Measurements from ENCODE around the gene SERTAD1. TPM values are rescaled to one million over a fixed set of nuclear protein-coding genes. Genes with fewer than 3 reads are reported as not detected.
"Not testable (repeated sequence)": the region's sequence is repeated elsewhere in the genome, so short reads cannot be mapped to it uniquely, and the experiment has no call there.

The SERTAD1 gene
- total and polyA plus RNA-seq, 9 donors, result 2.3 to 15.2 (median 11.1) TPM

- H3K4me3 ChIP-seq, result peak overlapping the region; percentile 62
- H3K36me3 ChIP-seq, result no peaks in the 10 kb centered on the region
- H3K9me3 ChIP-seq, result no peaks in the 10 kb centered on the region
- H3K27ac ChIP-seq, result peak overlapping the region; percentile 79 to 95
- no peak for TF ChIP-seq EP300 (IDR thresholded peaks at IDR 0.05)
- TF ChIP-seq POLR2A (IDR thresholded peaks at IDR 0.05), result peak; percentile 52
- TF ChIP-seq, protein P1, sequence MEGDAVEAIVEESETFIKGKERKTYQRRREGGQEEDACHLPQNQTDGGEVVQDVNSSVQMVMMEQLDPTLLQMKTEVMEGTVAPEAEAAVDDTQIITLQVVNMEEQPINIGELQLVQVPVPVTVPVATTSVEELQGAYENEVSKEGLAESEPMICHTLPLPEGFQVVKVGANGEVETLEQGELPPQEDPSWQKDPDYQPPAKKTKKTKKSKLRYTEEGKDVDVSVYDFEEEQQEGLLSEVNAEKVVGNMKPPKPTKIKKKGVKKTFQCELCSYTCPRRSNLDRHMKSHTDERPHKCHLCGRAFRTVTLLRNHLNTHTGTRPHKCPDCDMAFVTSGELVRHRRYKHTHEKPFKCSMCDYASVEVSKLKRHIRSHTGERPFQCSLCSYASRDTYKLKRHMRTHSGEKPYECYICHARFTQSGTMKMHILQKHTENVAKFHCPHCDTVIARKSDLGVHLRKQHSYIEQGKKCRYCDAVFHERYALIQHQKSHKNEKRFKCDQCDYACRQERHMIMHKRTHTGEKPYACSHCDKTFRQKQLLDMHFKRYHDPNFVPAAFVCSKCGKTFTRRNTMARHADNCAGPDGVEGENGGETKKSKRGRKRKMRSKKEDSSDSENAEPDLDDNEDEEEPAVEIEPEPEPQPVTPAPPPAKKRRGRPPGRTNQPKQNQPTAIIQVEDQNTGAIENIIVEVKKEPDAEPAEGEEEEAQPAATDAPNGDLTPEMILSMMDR (IDR thresholded peaks at IDR 0.05), result no peak
- WGBS, 3 donors, result 0 to 1% (median 1%) methylated on average over 43 to 50 of the region's 50 CpGs
- no peaks in the 10 kb centered on the region for H3K27me3 ChIP-seq
- DNase-seq, result peak; percentile 90 to 92 (median 91)
- intact Hi-C loops (cut with DNase I), result no loop called here
- peaks cover 3% of the 10 kb centered on the region for H3K4me1 ChIP-seq (ENCODE audit: insufficient read depth)
These were observed 7.8 kb upstream of the SERTAD1 start for GRCh38 chr19:40433391-40434216.

DNA sequence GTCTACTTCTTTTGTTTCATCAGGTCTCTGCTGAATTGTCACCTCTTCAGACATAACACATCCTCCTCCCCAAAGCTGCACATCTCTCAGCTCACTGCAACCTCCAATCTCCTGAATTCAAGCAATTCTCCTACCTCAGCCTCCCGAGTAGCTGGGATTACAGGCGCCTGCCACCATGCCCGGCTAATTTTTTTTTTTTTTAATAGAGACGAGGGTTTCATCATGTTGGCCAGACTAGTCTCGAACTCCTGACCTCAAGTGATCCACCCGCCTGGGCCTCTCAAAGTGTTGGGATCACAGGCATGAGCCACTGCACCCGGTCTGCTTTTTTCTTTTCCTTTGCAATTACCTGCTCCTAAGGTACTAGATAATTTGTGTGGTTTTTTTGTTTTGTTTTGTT lies 7.0 kb upstream of the SERTAD1 start:
- H3K4me1 ChIP-seq (ENCODE audit: insufficient read depth); DNase-seq; H3K9me3 ChIP-seq; intact Hi-C loops (cut with DNase I); H3K27me3 ChIP-seq; H3K36me3 ChIP-seq: not testable (repeated sequence)
- WGBS, 3 donors, result 20 to 29% (median 24%) methylated on average over 7 of the region's 7 CpGs
- peak overlapping the region; percentile 79 to 95 for H3K27ac ChIP-seq
- H3K4me3 ChIP-seq, result peak overlapping the region; percentile 62

DNA sequence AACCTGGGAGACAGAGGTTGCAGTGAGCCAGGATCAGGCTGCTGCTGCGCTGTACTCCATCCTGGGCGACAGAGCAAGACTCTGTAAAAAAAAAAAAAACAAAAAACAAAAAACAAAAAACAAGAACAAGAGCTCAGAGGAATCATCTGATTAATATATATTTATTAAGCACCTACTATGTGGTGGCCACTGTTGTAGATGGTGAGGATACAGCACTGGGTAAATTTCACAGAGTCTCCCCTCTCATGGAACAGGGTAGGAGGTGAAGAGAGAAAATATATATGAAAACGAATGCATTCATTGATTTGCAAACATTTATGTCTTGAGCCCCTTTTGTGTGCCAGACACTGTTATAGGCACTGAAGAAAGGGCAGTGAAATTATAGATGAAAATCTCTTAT lies 5.9 kb upstream of the SERTAD1 start:
- Histone ChIP-seq H3K4me3 (no peak overlapping the region), H3K36me3 (no peaks in the 10 kb centered on the region), H3K4me1 (ENCODE audit: insufficient read depth) (peaks cover 3% of the 10 kb centered on the region), H3K27me3 (no peaks in the 10 kb centered on the region), H3K9me3 (no peaks in the 10 kb centered on the region), H3K27ac (peak overlapping the region in 1 of 2 donors; percentile 95)
- intact Hi-C loops (cut with DNase I), result no loop called here
- 78 to 86% (median 84%) methylated on average over 3 of the region's 3 CpGs for WGBS, 3 donors
- DNase-seq, result no peak
- TF ChIP-seq, protein P1 (IDR thresholded peaks at IDR 0.05), result no peak
- no peak for TF ChIP-seq EP300 (IDR thresholded peaks at IDR 0.05)

GRCh38 chr19:40430242-40430641 lies 4.5 kb upstream of the SERTAD1 start:
- H3K4me1 ChIP-seq (ENCODE audit: insufficient read depth); H3K9me3 ChIP-seq; H3K4me3 ChIP-seq; intact Hi-C loops (cut with DNase I); H3K36me3 ChIP-seq; H3K27ac ChIP-seq; DNase-seq; H3K27me3 ChIP-seq: not testable (repeated sequence)
- 91 to 94% (median 92%) methylated on average over 10 of the region's 10 CpGs for WGBS, 3 donors

GRCh38 chr19:40428197-40428596 lies 2.4 kb upstream of the SERTAD1 start:
- H3K36me3 ChIP-seq; intact Hi-C loops (cut with DNase I); H3K4me3 ChIP-seq; DNase-seq; H3K27me3 ChIP-seq; H3K4me1 ChIP-seq (ENCODE audit: insufficient read depth); H3K9me3 ChIP-seq; H3K27ac ChIP-seq: not testable (repeated sequence)
- 90 to 93% (median 92%) methylated on average over 7 of the region's 7 CpGs for WGBS, 3 donors
